CD4-positive, alpha-beta T cell (primary cell): ENCODE data around the gene ME1. TPM values are rescaled to one million over a fixed set of nuclear protein-coding genes. Genes with fewer than 3 reads are reported as not detected.
"Not testable (repeated sequence)": the region's sequence is repeated elsewhere in the genome, so short reads cannot be mapped to it uniquely, and the experiment has no call there.

Experiments
- ATAC-seq: fragments of 200-7000 bp; cut with Tn5 transposase; one replicate; pipeline ENCODE4 v1.10.0; 2022; ENCODE audit warnings: mild to moderate bottlenecking; ENCODE audit not compliant: poor library complexity
- CTCF ChIA-PET: fragments of 350-600 bp; sonication (Branson Sonifier 250); formaldehyde crosslinking; loops from one replicate; lab custom pipeline; 2021; ENCODE audit warnings: antibody characterized with exemption, inconsistent platforms; lab: Charles Lee
- POLR2A ChIA-PET: fragments of 350-600 bp; sonication (Branson Sonifier 250); formaldehyde crosslinking; loops from one replicate; lab custom pipeline; 2021; ENCODE audit warnings: antibody characterized with exemption, inconsistent platforms; lab: Charles Lee
- DNase-seq, 14 experiments: peaks; one replicate each; pipeline ENCODE4 v3.0.0-alpha.2; 2013 to 2020; ENCODE audit warnings: mixed read lengths in 2 of 14
- H3K27ac ChIP-seq, 2 donors: one replicate each; pipeline versions ENCODE4 v1.5.1 to v1.7.0; 2013; ENCODE audit warnings: low read length in 2 of 2, low read depth in 1 of 2, mild to moderate bottlenecking in 1 of 2
- H3K27me3 ChIP-seq, 2 experiments: 1 replicate in 1 of 2; 2 replicates in 1 of 2; pipeline versions ENCODE4 v1.6.1 to v1.7.0; 2013; ENCODE audit warnings: low read length in 2 of 2, control low read depth in 1 of 2, mild to moderate bottlenecking in 1 of 2, moderate library complexity in 1 of 2; ENCODE audit not compliant: insufficient read depth in 2 of 2, control insufficient read depth in 1 of 2
- H3K36me3 ChIP-seq: one replicate; pipeline ENCODE4 v1.6.1; 2013; ENCODE audit warnings: low read length, control low read depth; ENCODE audit not compliant: insufficient read depth
- H3K4me1 ChIP-seq: one replicate; pipeline ENCODE4 v1.6.1; 2013; ENCODE audit warnings: low read length, control low read depth; ENCODE audit not compliant: insufficient read depth
- H3K4me3 ChIP-seq: one replicate; pipeline ENCODE4 v1.5.1; 2013; ENCODE audit warnings: mild to moderate bottlenecking, low read length, moderate library complexity
- H3K9me3 ChIP-seq, 2 experiments: 1 replicate in 1 of 2; 2 replicates in 1 of 2; pipeline versions ENCODE4 v1.6.1 to v1.7.0; 2013; ENCODE audit warnings: low read length in 2 of 2, mild to moderate bottlenecking in 2 of 2, control low read depth in 1 of 2, moderate library complexity in 1 of 2; ENCODE audit not compliant: control insufficient read depth in 1 of 2, insufficient read depth in 1 of 2
- H3K27ac Mint-ChIP-seq: one replicate; pipeline ENCODE4 v1.8.0; 2020; ENCODE audit warnings: mixed read lengths
- H3K27me3 Mint-ChIP-seq: one replicate; pipeline ENCODE4 v1.8.0; 2021; ENCODE audit warnings: mixed read lengths
- H3K36me3 Mint-ChIP-seq: one replicate; pipeline ENCODE4 v1.8.0; 2021; ENCODE audit warnings: low read depth, mixed read lengths
- H3K4me1 Mint-ChIP-seq: one replicate; pipeline ENCODE4 v1.8.0; 2021; ENCODE audit warnings: low read depth, mixed read lengths
- H3K4me3 Mint-ChIP-seq: one replicate; pipeline ENCODE4 v1.8.0; 2020; ENCODE audit warnings: mild to moderate bottlenecking, mixed read lengths
- H3K9me3 Mint-ChIP-seq: one replicate; pipeline ENCODE4 v1.8.0; 2020; ENCODE audit warnings: mixed read lengths
- intact Hi-C, 2 experiments: fragments of 100-400 bp; cut with DNase I in 1 of 2; cut with micrococcal nuclease in 1 of 2; formaldehyde crosslinking; loops; one replicate each; pipeline versions ENCODE4 v1.15.1 to v1.9.0; 2023 to 2025; cut with DNase I, micrococcal nuclease
- total RNA-seq, 174 experiments: library from RNA in 2 of 174; stranded (reverse) in 2 of 174; gene quantifications; one replicate each; pipeline ENCODE4 v1.2.3 and lab custom pipeline; 2021 to 2026
- TF ChIP-seq, protein P1 (sequence below): fragments of 200-600 bp; IDR thresholded peaks from one replicate; pipeline ENCODE4 v1.8.0; 2022; ENCODE audit warnings: antibody characterized with exemption, mild to moderate bottlenecking

The ME1 gene
- total RNA-seq, 2 experiments from 2014 or later = not detected

DNA sequence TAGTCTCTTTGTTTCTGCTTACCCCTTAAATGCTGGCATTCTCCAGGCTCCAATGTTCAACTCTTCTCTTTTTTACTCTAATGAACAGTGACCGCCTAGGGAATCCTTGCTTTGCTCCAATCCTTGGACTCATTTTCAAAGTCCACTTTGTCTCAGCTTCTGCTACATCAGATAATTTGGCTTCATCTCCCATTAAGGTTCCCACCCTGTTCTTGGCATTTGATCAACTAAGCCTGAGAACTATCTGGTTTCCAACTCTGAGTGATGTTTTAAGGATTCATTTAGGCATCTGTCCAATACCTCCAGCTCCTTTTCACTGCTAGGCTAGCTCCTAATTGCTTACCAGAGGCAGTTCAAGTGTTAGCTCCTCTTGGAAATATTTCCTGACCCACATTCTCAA is 64.9 kb downstream of the ME1 start:
- Histone ChIP-seq H3K27me3 (no peaks in the 10 kb centered on the region), H3K4me1 (no peaks in the 10 kb centered on the region), H3K4me3 (no peak overlapping the region), H3K36me3 (no peaks in the 10 kb centered on the region), H3K27ac (no peak overlapping the region), H3K9me3 (no peaks in the 10 kb centered on the region)
- no peak for ATAC-seq
- DNase-seq = no peak
- TF ChIP-seq, protein P1, sequence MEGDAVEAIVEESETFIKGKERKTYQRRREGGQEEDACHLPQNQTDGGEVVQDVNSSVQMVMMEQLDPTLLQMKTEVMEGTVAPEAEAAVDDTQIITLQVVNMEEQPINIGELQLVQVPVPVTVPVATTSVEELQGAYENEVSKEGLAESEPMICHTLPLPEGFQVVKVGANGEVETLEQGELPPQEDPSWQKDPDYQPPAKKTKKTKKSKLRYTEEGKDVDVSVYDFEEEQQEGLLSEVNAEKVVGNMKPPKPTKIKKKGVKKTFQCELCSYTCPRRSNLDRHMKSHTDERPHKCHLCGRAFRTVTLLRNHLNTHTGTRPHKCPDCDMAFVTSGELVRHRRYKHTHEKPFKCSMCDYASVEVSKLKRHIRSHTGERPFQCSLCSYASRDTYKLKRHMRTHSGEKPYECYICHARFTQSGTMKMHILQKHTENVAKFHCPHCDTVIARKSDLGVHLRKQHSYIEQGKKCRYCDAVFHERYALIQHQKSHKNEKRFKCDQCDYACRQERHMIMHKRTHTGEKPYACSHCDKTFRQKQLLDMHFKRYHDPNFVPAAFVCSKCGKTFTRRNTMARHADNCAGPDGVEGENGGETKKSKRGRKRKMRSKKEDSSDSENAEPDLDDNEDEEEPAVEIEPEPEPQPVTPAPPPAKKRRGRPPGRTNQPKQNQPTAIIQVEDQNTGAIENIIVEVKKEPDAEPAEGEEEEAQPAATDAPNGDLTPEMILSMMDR = no peak
- POLR2A ChIA-PET = no interaction called here
- Mint-ChIP-seq H3K4me1 (no peaks in the 10 kb centered on the region), H3K4me3 (no peak overlapping the region), H3K27ac (no peak overlapping the region), H3K27me3 (no peaks in the 10 kb centered on the region), H3K9me3 (no peaks in the 10 kb centered on the region), H3K36me3 (no peaks in the 10 kb centered on the region)
- intact Hi-C loops = no loop called here
- CTCF ChIA-PET = no interaction called here

- H3K36me3 Mint-ChIP-seq, DNase-seq, H3K27me3 Mint-ChIP-seq, ATAC-seq, H3K9me3 Mint-ChIP-seq, H3K9me3 ChIP-seq, H3K27ac Mint-ChIP-seq, POLR2A ChIA-PET, CTCF ChIA-PET, H3K4me1 Mint-ChIP-seq, H3K36me3 ChIP-seq, H3K4me1 ChIP-seq, H3K27ac ChIP-seq, H3K4me3 Mint-ChIP-seq, H3K27me3 ChIP-seq, H3K4me3 ChIP-seq, intact Hi-C loops: not testable (repeated sequence)
These were observed 68.5 kb downstream of the ME1 start for GRCh38 chr6:83362349-83362748.

- no peak overlapping the region for H3K27ac ChIP-seq
- H3K4me1 ChIP-seq = no peaks in the 10 kb centered on the region
- Mint-ChIP-seq H3K36me3 (no peaks in the 10 kb centered on the region), H3K9me3 (peaks cover 3% of the 10 kb centered on the region), H3K27me3 (no peaks in the 10 kb centered on the region), H3K4me1 (no peaks in the 10 kb centered on the region), H3K27ac (no peak overlapping the region), H3K4me3 (no peak overlapping the region)
- H3K27me3 ChIP-seq = no peaks in the 10 kb centered on the region
- intact Hi-C loops = no loop called here
- peaks cover 0 to 4% of the 10 kb centered on the region in 2 experiments for H3K9me3 ChIP-seq
- POLR2A ChIA-PET = no interaction called here
- ATAC-seq (no peak), DNase-seq (no peak)
- H3K36me3 ChIP-seq = no peaks in the 10 kb centered on the region
- TF ChIP-seq, protein P1 = no peak
- H3K4me3 ChIP-seq = no peak overlapping the region
- CTCF ChIA-PET = no interaction called here
These were observed 71.2 kb downstream of the ME1 start for GRCh38 chr6:83359638-83360037.

DNA sequence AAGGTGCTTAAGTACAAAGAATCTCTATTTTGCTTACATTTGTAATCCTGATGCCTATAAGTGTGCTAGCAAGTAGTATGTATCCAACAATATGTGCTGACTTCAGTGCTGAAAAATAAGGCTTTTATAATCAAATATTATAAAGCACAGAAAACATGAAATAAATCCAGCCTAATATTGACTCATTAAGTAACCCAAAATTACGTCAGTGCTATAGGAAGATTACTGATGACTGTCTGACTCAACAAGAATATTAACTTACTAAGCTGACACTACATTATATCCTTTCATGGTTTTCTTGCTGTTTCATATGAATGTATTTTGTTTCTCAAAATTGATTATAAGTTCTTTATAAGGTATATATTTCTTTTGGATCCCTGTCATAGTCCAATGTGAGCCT is 76.1 kb downstream of the ME1 start:
- POLR2A ChIA-PET = no interaction called here
- H3K36me3 Mint-ChIP-seq = no peaks in the 10 kb centered on the region
- CTCF ChIA-PET = no interaction called here
- H3K4me1 ChIP-seq = no peaks in the 10 kb centered on the region
- TF ChIP-seq, protein P1 = no peak
- no peak for ATAC-seq
- H3K27ac Mint-ChIP-seq = no peak overlapping the region
- DNase-seq = no peak
- H3K27me3 Mint-ChIP-seq = no peaks in the 10 kb centered on the region
- no peak overlapping the region for H3K27ac ChIP-seq
- intact Hi-C loops = no loop called here
- H3K36me3 ChIP-seq = no peaks in the 10 kb centered on the region
- H3K27me3 ChIP-seq = no peaks in the 10 kb centered on the region
- peaks cover 5% of the 10 kb centered on the region for H3K9me3 Mint-ChIP-seq
- no peak overlapping the region for H3K4me3 Mint-ChIP-seq
- no peak overlapping the region for H3K4me3 ChIP-seq
- peaks cover 0 to 4% of the 10 kb centered on the region in 2 experiments for H3K9me3 ChIP-seq
- no peaks in the 10 kb centered on the region for H3K4me1 Mint-ChIP-seq
